Posterior cingulate gyrus (tissue), 11 donors: ENCODE data around the gene TGFA.

Experiments used
- DNase-seq, 10 donors: peaks; one replicate each; pipeline versions ENCODE4 v3.0.0 to v3.0.0-alpha.2; 2020 to 2021; ENCODE audit warnings: mixed read lengths in 3 of 10
- intact Hi-C: fragments of 100-400 bp; cut with DNase I; formaldehyde crosslinking; loops from one replicate; pipeline ENCODE4 v1.15.1; 2023

The TGFA gene

DNA sequence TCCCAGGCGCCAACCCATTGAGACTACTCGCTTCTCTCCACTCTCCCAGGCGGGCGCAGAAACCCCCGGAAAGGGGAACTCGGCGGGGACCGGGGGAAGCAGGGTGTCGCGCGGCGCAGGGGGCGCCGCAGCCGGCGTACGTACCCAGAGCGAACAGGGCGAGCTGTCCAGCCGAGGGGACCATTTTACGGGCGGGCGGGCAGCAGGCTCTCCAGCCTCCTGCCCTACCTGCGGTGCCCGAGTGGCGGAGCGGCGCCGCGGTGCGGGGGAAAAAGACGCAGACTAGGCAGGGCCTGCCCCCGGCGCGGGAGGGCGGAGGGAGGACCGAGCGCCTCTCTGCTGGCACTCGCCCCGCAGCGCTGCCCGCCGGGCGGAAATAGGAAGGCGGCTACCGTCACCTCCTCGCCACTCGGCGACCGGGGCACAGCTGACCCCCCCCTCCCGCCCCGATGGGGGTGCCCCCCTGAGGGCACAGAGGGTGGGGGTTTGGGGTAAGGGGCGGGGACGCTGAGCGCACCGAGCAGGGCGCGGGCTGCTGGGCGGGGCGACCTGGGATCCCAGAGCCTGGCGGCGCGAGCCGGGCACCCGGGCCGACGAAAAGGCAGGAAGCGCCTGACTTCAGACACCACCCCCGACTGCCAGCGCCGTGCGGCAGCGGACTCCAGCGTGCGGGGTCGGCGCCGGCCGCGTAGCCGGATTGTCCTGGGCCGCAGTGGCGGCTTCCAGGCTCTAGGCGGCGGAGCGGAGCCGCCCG lies at the start of gene TGFA:
TGFA (minus strand) TSS at position 243 of the 754 bp plus-strand sequence; CDS start at position 184, 59 bp downstream.
- DNase-seq, result peak; percentile 60 to 97 (median 76)
- intact Hi-C loops, result loop anchor here (5.0 kb wide), 1 partner anchor 211 kb away; no protein-coding TSS in a partner anchor

DNA sequence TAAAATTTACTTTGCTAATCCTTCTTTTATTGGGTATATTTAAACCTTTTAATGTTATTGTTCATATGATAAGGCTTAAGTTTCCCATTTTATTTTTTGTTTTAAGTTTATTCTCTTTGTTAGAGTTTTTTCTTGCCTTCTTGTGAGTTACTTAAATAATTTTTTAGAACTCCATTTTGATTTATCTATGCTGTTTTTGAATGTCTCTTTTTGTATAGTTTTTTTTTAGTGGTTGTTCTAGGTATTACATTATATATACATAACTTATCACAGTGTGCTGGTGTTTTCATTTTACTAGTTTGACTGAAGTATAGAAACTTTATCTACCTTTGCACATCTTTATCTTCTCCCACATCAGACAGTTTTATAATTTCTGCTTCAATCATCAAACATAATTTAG lies 49.4 kb upstream of the TGFA start:
- no peak for DNase-seq
- intact Hi-C loops, result no loop called here

DNA sequence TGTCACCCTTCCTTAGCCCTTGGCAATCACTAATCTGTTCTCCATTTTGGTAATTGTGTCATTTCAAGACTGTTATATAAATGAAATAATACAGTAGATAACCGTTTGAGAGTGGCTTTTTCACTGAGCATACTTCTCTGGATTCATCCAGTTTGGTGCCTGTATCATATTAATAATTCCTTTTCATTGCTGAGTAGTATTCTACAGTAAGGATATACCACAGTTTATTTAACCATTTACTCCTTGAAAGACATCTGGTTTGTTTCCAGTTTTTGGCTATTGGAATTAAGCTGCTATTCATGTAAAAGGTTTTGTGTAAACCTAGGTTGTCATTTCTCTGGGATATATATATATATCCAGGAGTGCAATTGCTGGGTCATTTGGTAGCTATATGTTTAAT lies 44.6 kb upstream of the TGFA start:
- DNase-seq, result no peak
- intact Hi-C loops, result no loop called here

DNA sequence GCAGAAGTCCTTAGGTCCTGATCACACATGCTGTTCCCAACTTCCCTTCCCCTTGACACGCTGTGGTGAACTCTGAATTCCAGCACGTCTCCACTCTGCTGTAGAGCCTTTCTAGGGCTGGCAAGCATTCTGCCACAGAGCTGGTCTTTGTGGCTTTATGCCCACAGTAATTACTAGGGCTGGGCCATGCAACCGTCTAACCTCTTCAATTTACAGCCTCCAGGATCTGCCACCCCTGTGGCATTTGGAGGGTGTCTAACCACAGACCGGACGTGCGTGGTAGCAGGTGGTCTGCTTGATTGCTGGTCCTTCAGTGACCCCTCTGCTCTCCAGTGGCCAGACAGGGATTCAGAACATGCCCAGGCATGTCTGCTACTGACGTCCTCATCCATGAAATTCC lies 43.1 kb upstream of the TGFA start:
- intact Hi-C loops, result no loop called here

DNA sequence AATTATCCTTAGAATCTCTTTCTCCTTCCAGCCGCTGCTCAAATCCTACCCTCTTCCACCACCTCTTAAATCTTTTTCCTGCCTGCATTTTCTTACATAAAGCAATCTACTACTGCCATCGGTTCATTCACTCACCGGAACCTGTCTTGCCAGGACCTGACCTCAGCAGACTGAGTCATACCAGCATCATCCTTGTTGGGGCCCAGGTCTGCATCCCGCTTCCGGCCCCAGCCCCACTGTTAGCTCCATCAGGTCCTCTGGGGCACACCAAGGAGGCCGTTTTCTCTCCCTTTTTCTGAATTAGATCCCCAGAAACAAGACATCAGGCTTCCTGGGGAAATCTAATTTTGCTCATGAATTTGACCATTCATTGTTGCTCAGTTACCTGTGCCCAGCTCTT lies 42.7 kb upstream of the TGFA start:
- no peak for DNase-seq
- intact Hi-C loops, result no loop called here

More for the DNA sequence above, 43.1 kb upstream of the TGFA start:
- DNase-seq, result no peak

DNA sequence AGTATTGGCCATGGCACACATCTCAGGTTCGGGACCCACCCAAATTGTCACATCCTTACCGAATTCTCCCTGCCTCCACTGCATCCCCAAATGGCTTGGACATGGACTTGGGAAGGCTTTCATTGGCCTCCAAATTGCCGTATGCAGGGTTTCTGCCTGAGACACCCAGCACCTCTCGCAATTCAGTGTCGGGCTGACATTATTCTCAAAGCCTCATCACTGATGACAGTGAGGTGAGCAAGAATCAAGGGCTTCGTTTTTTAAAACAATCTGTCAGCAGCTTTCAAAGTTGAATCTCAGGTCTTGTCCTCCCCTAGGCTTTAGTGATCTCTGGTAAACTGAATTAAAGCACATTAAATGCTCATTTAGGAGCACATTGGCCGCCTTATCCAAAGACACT lies 29.5 kb upstream of the TGFA start:
- DNase-seq, result no peak
- intact Hi-C loops, result no loop called here

DNA sequence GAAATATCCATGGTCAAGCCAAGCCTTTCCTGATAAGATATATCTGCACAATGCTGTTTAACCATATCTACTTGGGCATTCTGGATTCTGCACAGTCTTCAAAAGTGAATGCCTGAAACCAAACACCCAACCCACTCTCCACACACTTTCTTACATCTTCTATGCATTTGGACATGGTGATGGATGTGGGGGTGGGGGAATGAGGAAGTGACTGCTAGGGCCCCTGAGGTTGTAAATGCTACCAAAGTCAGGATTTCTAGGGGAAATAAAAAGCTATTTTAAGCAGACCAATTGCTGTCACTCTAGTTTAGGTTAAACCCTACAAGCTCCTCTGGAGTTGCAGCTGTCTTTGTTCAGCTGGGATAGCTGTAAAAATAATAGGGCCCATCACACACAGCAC lies 26.7 kb upstream of the TGFA start:
- intact Hi-C loops, result no loop called here
- DNase-seq, result no peak

DNA sequence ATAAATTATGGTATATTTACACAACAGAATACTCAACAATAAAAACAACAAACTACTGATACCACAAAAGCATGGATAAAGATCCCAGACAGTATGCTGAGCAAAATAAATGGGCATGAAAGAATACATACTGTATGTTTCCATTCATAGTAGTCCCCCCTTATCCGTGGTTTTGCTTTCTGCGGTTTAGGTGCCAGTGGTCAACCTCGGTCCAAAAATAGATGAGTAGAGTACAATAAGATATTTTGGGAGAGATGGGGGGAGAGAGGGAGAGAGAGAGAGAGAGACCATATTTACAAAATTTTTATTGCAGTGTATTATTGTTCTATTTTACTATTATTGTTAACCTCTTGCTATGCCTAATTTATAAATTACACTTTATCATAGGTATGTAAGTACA lies 21.0 kb upstream of the TGFA start:
- DNase-seq, result no peak
- intact Hi-C loops, result no loop called here

DNA sequence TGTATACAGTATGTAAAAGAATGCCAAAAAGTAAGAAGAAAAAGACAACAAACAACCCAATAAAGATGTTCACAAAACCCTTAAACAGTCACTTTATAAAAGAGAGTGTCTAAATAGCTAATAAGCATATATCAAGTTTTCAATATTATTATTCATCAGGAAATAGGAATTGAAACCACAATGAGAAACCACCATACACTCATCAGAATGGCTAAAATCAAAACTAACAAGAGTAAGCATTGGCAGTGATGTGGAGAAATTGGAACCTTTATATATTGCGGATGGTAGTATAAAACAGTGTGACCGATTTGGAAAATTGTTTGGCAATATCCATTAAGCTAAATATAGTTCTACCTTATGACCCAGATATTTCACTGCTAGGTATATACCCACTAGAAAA lies 20.5 kb upstream of the TGFA start:
- DNase-seq, result no peak
- intact Hi-C loops, result no loop called here

DNA sequence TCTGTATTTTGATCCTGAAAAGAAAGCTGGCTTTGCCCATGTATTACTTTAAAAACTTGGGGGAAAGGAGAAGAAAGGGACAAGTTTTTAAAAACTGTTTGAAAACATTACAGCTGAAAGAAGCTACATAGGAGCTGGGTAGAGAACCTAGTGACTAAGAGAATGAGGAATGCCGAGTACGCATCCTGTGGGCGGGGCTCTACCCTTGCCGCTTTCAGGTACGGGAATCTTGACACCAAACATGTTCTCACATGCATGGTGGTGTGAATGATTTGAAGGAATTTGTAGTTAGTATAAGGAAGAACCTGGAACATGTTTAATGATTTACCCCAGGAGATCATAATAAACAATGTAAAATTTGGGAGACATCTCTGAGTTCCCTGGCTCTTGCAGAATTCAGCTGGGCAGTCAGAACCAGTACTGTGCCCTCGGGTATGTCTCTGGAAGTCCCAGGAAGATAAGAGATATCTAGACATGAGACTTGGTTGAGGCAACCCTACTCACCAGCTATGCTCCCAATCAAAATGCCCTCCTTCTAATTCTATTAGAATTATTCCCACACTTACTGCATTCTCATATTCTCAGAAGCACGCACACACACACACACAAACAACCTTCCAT lies 16.5 kb upstream of the TGFA start:
- DNase-seq, result no peak
- intact Hi-C loops, result no loop called here

DNA sequence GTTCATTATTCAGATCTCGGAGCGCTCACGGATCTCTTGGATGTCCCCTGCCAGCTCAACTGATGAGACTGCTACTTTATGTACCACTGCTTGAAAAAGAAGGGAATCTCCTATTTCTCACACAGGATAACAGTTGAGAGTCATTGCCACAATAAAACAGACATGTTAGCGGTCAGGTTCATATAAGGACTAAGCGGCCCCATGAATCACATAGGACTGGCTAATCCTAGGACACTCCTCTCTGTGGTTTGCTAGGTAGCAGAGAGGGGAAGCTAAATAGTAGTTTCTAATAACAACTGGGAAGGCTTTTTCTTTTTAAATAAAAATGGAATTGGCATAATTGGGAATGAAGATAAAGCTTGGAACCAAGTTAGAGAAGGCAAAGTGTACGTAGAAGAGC lies 15.9 kb upstream of the TGFA start:
- no peak for DNase-seq
- intact Hi-C loops, result no loop called here

DNA sequence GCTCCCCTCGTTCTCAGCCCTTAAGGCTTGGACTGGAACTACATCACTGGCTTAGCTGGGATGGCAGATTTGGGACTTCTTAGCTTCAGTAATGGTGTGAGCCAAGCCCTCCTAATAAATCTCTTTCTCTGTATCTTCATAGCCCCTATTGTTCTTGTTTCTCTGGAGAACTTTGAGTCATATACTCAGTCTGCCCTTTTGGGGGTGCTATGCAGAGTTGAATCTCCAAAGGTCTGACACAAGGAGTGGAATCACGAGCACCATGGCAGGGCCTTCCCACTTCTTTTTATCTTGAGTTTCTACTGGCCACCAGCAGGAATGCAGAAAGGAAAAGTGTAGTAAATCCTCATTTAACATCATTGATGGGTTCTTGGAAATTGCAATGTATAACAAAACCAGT lies 13.3 kb upstream of the TGFA start:
- DNase-seq, result no peak
- intact Hi-C loops, result no loop called here

DNA sequence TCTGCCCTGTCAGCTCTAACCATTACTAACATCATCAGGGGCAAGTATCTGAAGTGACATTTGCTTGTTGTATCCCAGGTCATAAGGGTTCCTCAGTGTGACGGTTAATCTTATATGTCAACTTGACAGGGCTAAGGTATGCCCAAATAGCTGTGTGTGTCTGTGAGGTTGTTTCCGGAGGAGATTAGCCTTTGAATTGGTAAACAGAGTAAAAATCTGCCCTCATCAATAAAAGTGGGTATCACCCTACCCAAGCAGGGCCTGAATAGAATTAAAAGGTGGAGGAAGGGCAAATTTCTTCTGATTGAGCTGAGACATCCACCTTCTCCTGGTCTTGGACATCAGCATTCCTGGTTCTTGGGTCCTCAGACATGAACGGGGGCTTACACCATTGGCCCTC lies 12.8 kb upstream of the TGFA start:
- intact Hi-C loops, result no loop called here

DNA sequence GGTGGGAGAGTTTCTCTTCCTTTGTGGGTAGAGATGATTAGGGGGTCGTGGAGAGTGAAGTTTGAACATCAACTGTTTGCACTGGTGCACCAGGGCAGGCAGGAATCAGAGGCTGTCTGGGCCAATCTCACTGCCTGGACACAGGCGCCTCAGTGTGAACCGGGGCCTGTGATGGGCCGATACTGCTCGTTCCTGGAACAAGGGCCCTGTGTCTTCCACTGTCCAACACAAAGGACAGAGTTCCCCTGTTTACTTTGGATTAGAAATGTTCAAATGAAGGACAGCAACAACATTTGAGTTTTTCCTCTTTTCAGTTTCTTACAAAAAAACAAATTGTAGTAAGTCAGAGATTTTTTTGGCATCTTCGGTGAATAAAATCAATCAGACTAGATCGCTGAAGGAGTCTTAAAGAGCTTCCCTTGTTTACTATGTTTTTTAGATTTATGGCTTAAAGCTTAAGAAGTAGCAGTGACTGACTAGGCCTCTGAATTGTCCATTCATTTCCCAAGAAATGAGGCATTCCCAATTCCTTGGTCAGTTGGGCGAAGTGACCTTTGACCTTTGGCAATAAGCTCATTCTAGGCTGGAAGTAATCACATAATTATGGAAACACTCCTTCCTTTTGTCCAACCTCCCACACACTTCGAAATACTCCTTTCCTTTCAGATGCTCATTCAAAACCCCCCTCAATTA lies 11.6 kb upstream of the TGFA start:
- DNase-seq, result peak; percentile 56 to 97 (median 78)
- intact Hi-C loops, result no loop called here

More for the DNA sequence above, 12.8 kb upstream of the TGFA start:
- DNase-seq, result no peak

DNA sequence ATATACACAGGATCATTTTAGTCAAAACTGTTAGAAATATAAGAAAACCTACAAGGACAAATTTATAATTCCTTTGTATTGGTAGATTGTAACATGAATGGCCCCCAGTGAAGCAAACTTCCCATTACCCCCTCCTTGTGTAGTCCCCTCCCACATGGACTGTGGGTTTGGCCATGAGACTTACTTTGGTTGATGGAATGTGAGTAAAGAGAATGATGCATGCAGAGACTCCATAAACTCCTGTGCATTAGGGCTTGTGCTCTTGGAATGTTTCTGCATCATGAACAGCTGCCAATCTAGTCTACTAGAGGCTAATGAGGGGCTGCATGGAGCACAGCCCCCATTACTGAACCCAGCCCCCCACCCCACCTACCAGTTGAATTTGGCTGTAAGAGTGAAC lies 8.3 kb upstream of the TGFA start:
- DNase-seq, result no peak
- intact Hi-C loops, result no loop called here

DNA sequence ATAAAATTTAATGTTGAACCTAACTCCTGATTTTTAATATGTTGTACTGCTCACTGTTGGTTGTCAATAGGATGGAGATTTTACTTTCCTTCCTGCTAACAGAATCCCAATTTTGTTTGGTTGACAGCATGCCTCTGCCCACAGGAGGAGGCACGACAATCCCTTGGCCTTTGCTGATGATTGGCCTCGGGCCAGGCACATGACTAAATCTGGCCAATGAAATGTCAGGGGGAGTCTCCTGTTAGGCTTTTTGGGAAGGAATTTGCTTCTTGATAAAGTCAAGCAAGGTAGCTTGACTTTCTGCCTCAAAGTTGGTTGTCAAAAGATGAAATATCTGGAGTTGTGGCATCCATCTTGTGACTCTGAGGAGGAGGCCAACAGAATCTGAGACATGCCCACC lies 6.8 kb upstream of the TGFA start:
- intact Hi-C loops, result no loop called here
- no peak for DNase-seq

DNA sequence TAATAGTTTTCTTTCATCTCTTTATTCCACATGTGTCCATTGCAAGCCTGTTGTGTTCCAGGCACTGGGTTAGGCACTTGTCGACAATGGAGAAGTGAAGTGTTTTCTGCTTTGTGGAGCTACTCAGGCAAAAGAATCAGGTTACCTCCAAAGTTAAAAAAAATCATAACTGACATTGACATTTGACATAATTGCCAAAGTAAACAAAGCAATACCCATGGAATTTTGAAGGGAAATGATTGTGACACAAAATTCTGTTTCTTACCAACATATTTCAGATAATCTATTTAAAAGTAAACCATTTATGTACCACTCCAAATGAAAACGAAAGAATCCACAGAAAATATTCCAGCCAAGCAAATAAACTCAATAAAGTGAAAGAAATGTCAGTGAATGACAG lies 6.4 kb upstream of the TGFA start:
- DNase-seq, result no peak
- intact Hi-C loops, result no loop called here

DNA sequence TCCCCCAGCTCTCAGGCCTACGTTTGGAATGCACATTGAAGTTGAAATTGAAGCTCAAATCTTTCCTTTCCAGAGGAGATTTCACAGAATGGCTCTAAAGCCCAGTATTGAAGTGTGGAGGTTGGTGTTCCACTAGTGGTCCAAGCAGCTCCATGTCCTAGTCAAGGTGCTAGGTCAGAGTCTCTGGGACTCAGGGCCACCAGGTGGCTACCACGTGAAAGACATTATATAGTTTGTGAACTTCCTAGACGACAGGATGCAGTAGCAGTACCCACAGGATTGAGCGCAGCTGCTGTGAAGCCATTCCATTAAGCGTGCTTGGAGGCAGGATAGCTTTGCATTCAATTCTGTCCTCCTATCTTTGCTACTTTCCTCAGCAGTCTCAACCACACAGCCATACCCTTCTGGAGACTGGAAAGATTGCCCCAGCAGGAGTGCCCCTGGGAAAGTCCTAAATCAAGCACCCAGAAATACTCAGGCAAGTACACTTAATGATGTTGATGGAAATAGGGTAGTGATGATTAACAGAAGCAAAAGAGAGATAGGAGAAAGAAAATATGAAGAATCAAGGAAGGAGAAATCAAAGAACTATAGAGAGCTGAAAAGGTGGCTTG lies 4.7 kb upstream of the TGFA start:
- no peak for DNase-seq
- intact Hi-C loops, result no loop called here

DNA sequence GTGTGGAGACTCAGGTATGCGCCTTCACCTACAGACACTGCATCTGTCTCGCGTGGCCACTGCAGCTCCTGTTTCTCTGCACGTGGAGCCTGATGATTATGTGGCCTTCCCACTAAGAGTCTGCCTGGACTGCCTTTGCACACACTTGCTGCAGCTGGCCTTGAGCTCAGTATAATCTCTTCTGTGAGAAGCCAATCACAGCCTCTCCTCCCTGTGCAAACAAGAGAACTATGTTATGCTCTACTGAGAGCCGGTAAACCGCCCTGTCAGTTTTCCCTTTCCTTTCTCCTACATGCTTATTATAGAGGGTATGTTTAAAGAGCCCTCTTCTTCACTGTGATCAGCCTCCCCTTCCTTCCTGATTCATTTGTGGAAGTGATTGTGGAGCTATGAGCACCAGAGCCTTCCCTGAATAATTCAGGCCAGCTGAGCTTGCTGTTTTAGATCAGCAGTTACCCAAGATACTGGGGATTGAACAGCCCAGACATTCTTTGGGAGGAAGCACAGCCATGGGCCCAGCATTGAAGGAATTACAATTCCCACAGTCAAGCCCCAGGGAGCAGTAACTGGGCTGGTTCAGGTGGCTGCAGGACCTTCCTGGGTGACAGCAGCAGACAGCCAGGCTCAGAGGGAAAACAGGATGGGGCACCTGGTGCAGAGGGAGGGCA lies 3.7 kb upstream of the TGFA start:
- peak in 5 of 10 donors; percentile 15 to 89 (median 41) for DNase-seq
- intact Hi-C loops, result no loop called here

DNA sequence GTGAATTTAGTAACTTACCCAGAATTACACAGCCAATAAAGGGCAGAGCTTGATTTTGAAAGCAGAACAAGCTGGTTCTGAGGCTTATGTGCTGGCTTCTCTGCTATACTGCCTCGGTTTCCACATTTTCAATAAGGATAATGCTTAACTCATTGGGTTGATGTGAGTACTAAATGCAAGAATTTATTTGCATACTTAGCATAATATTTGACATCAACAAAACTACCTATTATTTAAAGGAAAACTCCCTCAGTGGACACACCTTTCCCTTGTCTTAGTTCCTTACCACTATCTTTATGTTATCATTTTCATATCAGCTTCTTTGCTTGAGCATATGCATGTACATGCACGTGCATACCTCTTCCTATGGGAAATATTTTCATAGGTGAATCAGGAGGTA lies 3.0 kb upstream of the TGFA start:
- intact Hi-C loops, result no loop called here
- no peak for DNase-seq
